ENCODE data around the gene TPTE. TPM values are rescaled to one million over a fixed set of nuclear protein-coding genes. Genes with fewer than 3 reads are reported as not detected.

TPTE gene
- total RNA-seq = not detected in 2 replicates

DNA sequence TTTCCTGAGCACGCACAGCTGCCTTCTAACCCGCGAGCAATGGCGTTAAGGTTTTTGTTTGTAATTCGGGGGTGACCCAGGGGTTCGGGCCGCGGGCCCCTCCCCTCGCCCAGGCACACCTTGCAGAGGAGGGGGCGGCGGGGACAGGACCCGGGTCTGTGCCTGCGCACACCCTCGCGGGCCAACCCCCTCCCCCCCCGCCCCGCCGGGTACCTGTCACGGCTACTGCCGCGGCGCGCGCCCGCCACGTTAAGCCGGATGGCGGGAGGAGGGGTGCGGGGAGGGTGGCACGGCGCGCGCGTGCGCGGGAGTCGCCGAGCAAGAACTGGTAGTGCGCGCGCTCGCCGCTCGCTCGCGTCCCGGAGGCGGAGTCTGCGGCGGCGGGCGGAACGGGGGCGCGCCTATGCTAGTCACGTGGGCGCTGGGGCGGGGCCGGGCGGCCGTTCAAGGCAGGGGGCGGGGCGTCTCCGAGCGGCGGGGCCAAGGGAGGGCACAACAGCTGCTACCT lies at the start of gene TPTE:
TPTE (plus strand) TSS at position 493 of the 508 bp plus-strand sequence. CDS start 17,141 bp downstream, outside the sequence.

Measured in tracheal epithelial cell (primary cell).